SJCRH30 (cell line): ENCODE data around the gene PTGFR. TPM values are rescaled to one million over a fixed set of nuclear protein-coding genes. Genes with fewer than 3 reads are reported as not detected.

Source experiments
- DNase-seq, 2 experiments: peaks; one replicate each; pipeline ENCODE4 v3.0.0-alpha.2; 2015 to 2020
- H3K27ac ChIP-seq: fragments of 250-450 bp; sonication (Bioruptor Pico); 2 replicates; pipeline ENCODE4 v1.5.1; 2020; ENCODE audit warnings: mild to moderate bottlenecking, moderate library complexity
- H3K27me3 ChIP-seq: fragments of 250-450 bp; sonication (Bioruptor Pico); 2 replicates; pipeline ENCODE4 v1.5.1; 2020; ENCODE audit warnings: mild to moderate bottlenecking, moderate library complexity
- H3K36me3 ChIP-seq: fragments of 250-450 bp; sonication (Bioruptor Pico); 2 replicates; pipeline ENCODE4 v1.5.1; 2020; ENCODE audit warnings: mild to moderate bottlenecking, moderate library complexity
- H3K4me1 ChIP-seq: fragments of 250-450 bp; sonication (Bioruptor Pico); 2 replicates; pipeline ENCODE4 v1.5.1; 2020; ENCODE audit warnings: mild to moderate bottlenecking, moderate library complexity
- H3K4me3 ChIP-seq: fragments of 250-450 bp; sonication (Bioruptor Pico); 2 replicates; pipeline ENCODE4 v1.5.1; 2020; ENCODE audit warnings: mild to moderate bottlenecking, moderate library complexity
- H3K9me3 ChIP-seq: fragments of 250-450 bp; sonication (Bioruptor Pico); replicated peaks from 2 replicates; pipeline ENCODE4 v1.5.1; 2020; ENCODE audit warnings: mild to moderate bottlenecking, moderate library complexity
- total RNA-seq: library from RNA; depleted of rRNA; stranded (reverse); fragments of >200 nt; shearing (Covaris generic); gene quantifications from 2 replicates; pipeline ENCODE4 v1.2.3, GENCODE V29; 2014

Gene PTGFR
- total RNA-seq, 1 experiment from 2014 or later: not detected

DNA sequence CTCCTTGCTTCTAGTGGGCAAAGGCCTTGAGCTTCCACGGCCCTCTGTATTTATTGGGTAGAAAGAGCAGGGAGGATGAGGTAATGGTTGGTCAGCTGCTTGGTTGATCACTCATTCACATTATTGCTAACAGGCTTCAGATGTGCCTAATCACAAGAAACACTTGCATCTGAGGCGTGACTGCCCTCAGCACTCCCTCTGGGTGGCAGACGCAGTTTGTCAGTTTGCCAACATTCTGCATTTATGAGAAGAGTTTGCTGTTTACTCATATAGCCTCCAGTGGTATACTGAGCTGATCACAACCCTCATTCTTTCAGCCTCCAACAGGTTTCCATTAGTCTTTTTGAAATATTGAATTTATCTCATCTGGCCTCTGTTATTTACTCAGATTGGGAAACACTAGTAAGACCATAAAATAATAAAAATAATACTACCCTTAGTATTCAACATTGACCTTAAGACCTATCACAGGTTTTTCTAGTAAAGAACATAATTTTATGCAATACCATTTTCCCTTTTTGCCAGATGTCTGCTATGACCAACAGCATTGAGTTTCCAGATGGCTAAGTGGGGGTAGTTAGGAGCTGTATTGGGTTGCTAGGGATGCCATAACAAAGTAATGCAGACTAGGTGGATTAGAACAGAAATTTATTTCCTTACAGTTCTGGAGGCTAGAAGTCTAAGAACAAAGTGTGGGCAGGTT, 53.3 kb downstream of the PTGFR start:
- Histone ChIP-seq H3K36me3 (no peaks in the 10 kb centered on the region), H3K9me3 (no peaks in the 10 kb centered on the region), H3K27ac (no peak overlapping the region), H3K4me3 (no peak overlapping the region), H3K4me1 (no peaks in the 10 kb centered on the region), H3K27me3 (no peaks in the 10 kb centered on the region)
- no peak for DNase-seq

DNA sequence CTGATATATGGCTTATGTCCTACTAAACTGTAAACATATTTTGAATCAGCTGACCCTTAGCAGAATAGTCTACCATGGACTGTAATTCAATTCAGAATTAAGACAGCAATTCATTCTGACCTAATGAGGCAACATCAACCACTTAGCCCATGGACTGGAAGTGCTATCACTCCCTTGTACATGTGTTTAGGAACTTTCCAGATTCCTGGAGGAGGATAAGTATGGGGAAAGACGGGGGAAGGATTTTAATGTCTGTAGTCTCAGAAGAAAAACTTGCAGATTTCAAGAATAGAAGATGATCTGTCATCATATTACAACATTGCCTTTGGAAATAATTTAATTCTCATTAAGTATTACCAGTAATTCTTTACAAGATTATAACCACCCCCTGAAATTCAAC, 56.3 kb downstream of the PTGFR start:
- Histone ChIP-seq H3K4me1 (no peaks in the 10 kb centered on the region), H3K9me3 (peaks cover 4% of the 10 kb centered on the region), H3K27ac (no peak overlapping the region), H3K4me3 (no peak overlapping the region), H3K27me3 (no peaks in the 10 kb centered on the region), H3K36me3 (no peaks in the 10 kb centered on the region)
- DNase-seq: no peak

DNA sequence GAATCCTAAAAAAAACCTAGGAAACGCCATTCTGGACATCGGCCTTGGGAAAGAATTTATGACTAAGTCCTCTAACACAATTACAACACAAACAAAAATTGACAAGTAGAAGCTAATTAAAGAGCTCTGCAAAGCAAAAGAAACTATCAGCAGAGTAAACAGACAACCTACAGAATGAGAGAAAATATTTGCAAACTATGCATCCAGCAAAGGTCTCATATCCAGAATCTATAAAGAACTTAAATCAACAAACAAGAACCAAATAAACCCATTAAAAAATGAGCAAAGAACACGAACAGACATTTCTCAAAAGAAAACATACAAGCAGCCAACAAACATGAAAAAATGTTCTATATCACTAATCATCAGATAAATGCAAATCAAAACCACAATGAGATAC, 58.6 kb downstream of the PTGFR start:
- H3K36me3 ChIP-seq: no peaks in the 10 kb centered on the region
- DNase-seq: no peak
- peaks cover 4% of the 10 kb centered on the region for H3K9me3 ChIP-seq
- no peak overlapping the region for H3K27ac ChIP-seq
- no peaks in the 10 kb centered on the region for H3K4me1 ChIP-seq
- no peaks in the 10 kb centered on the region for H3K27me3 ChIP-seq
- H3K4me3 ChIP-seq: no peak overlapping the region

DNA sequence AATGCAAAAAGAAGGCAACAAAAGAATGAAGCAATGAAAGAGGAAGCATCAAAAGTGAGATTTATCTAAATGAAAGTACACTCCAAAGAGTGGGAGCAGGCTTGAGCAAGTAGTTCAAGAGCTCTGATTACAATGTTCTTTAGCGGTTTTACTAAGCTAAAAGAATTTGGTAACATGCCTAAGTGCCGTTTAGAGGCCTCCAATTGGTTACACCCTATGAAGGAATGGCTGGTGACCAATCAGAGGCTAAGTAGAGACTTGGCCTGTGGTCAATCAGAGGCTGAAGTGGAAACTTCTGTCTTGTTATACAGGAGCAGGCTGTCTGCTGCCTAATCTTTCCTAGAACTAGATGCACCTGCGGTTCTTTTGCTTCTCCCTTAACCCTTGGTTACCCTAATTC, 59.1 kb downstream of the PTGFR start:
- Histone ChIP-seq H3K9me3 (peaks cover 4% of the 10 kb centered on the region), H3K27me3 (no peaks in the 10 kb centered on the region), H3K27ac (no peak overlapping the region), H3K36me3 (no peaks in the 10 kb centered on the region), H3K4me3 (no peak overlapping the region), H3K4me1 (no peaks in the 10 kb centered on the region)
- DNase-seq: peak in 1 of 2 experiments; percentile 4

DNA sequence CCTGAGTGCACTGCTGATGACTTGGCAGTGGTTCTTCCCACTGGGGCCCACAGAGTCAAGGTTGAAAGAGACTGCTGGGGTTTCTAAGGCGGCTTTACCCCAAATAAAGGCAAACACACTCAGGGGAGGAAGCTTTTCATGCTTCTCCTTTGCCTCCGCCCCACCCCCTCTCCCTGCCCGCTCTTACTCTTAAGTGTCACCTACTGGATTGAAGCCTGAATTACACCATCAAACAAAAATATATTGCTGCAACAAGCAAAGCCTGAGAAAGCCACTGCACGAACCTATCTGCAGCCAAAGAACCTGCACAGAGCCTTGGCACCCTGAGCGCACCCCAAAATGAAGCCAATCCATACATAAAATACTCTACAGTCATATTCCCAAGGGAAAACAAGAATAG, 63.1 kb downstream of the PTGFR start:
- DNase-seq: peak; percentile 10
- peaks cover 4% of the 10 kb centered on the region for H3K9me3 ChIP-seq

DNA sequence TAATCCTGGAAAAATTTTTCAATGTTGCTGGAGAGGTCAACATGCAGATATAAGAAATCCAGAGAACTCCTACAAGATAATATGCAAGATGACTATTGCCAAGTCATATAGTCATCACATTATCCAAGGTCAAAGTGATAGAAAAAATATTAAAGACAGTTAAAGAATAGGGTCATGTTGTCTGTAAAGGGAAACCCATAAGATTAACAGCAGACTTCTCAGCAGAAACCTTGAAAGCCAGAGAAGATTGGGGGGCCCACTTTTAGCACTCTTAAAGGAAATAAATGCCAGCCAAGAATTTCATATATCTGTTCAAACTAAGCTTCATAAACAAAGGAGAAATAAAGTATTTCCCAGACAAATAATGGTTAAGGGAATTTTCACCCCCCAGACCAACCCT, 64.1 kb downstream of the PTGFR start:
- no peak for DNase-seq
- H3K9me3 ChIP-seq: peaks cover under 1% of the 10 kb centered on the region
- no peak overlapping the region for H3K4me3 ChIP-seq
- no peaks in the 10 kb centered on the region for H3K27me3 ChIP-seq
- no peaks in the 10 kb centered on the region for H3K4me1 ChIP-seq
- H3K36me3 ChIP-seq: no peaks in the 10 kb centered on the region
- no peak overlapping the region for H3K27ac ChIP-seq

More for the DNA sequence above, 63.1 kb downstream of the PTGFR start:
- Histone ChIP-seq H3K4me3 (no peak overlapping the region), H3K4me1 (no peaks in the 10 kb centered on the region), H3K36me3 (no peaks in the 10 kb centered on the region), H3K27me3 (no peaks in the 10 kb centered on the region), H3K27ac (no peak overlapping the region)

DNA sequence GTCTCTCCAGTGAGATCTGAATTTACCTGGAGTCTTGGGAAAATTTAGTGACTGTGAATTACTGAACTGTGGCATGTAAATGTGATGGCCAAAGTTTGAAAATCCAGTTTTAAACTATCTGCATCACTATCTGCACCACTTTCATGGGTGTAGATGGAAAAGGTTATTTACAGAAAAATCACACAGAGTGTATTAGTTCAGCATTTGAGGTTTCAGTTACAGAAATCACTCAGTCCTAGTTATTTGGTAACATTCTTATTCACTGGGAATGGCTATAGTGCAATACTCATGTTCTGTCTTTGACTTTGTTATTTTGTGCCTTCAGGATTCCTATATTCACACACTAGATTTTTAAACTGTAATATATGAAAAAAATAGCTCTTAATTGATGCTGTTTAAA, 68.9 kb downstream of the PTGFR start:
- Histone ChIP-seq H3K27me3 (no peaks in the 10 kb centered on the region), H3K9me3 (no peaks in the 10 kb centered on the region), H3K36me3 (no peaks in the 10 kb centered on the region), H3K27ac (no peak overlapping the region), H3K4me3 (no peak overlapping the region), H3K4me1 (no peaks in the 10 kb centered on the region)
- no peak for DNase-seq

DNA sequence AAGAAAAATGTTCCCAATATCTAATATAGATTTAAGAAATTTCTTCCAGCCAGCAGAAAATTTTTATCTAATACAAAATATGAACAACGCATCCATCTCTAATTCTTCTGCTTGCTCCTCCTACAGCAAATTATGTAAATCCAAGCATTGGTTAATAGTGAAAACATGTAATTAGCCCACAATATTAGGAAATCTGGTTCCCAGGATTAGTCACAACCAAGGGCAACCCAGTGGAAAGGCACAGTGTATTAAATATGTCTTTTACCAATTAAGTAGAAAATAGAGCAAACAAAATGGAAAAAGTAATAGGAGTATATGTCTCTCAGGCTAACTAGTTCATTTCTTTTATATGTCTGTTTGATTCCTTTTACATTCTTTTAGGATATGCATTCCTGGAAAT, 70.0 kb downstream of the PTGFR start:
- no peaks in the 10 kb centered on the region for H3K4me1 ChIP-seq
- no peaks in the 10 kb centered on the region for H3K27me3 ChIP-seq
- H3K27ac ChIP-seq: no peak overlapping the region
- no peaks in the 10 kb centered on the region for H3K9me3 ChIP-seq
- DNase-seq: no peak
- H3K36me3 ChIP-seq: no peaks in the 10 kb centered on the region
- H3K4me3 ChIP-seq: no peak overlapping the region

DNA sequence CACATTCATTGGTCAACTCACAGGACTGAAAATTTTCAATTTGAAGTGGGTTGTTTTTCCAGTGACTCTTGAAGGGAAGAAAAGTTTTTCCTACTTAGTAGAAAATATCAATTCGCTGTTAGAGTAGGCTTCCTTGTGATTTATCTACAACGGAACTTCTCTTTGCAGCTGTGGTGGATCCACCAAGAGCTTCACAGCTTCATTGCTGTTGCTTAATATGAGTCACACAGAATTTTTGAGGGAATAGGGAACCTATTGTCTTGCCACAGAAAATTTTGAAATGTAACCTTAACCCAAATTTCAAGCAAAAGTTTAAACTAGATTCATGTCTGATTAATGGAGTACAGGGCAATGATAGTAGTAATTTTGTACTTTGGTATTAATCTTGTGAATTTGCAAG, 71.1 kb downstream of the PTGFR start:
- Histone ChIP-seq H3K4me1 (no peaks in the 10 kb centered on the region), H3K9me3 (no peaks in the 10 kb centered on the region), H3K27ac (no peak overlapping the region), H3K4me3 (no peak overlapping the region), H3K27me3 (no peaks in the 10 kb centered on the region), H3K36me3 (no peaks in the 10 kb centered on the region)
- DNase-seq: no peak

DNA sequence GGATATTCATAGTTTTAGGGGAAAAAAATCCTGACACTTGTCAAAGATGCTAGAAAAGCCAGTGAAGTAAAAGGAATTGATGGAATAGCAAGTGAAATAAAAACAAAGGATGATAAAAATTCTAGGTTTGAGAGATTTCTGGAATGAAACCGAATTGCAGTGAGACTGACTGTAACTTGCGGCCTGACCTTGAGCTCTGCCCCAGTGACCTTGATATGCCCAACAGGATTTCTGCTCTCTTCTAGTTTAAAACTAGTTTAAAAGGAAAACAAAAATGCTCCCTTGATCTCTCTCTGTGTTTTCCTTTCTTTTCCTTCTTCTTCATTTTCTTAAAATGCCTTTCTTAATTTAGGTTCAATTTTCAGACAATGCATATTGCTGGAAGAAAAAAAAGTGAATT, 74.6 kb downstream of the PTGFR start:
- no peak overlapping the region for H3K4me3 ChIP-seq
- no peaks in the 10 kb centered on the region for H3K27me3 ChIP-seq
- no peak for DNase-seq
- H3K36me3 ChIP-seq: no peaks in the 10 kb centered on the region
- no peak overlapping the region for H3K27ac ChIP-seq
- no peaks in the 10 kb centered on the region for H3K9me3 ChIP-seq
- no peaks in the 10 kb centered on the region for H3K4me1 ChIP-seq

DNA sequence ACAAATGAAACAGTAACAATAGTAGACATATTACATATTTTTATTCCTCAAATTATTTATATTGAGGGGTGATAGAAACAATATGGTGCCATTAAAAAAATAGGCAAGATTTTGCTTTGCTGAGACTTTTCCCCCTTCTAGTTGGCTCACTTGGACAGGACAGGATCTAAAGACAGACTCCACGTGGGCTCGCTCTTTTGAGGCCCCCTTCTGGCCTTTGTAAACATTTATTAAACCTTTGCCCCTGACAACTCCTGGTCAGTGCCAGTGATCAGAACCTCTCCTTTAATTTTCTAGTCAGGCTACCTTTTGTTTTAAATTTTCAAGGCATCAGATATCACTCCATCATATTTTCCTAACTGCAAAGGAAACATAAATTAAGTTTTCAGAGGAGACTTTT, 79.8 kb downstream of the PTGFR start:
- no peaks in the 10 kb centered on the region for H3K27me3 ChIP-seq
- no peak overlapping the region for H3K4me3 ChIP-seq
- no peaks in the 10 kb centered on the region for H3K4me1 ChIP-seq
- peak in 1 of 2 experiments; percentile 10 for DNase-seq
- H3K27ac ChIP-seq: no peak overlapping the region
- no peaks in the 10 kb centered on the region for H3K36me3 ChIP-seq
- H3K9me3 ChIP-seq: no peaks in the 10 kb centered on the region

DNA sequence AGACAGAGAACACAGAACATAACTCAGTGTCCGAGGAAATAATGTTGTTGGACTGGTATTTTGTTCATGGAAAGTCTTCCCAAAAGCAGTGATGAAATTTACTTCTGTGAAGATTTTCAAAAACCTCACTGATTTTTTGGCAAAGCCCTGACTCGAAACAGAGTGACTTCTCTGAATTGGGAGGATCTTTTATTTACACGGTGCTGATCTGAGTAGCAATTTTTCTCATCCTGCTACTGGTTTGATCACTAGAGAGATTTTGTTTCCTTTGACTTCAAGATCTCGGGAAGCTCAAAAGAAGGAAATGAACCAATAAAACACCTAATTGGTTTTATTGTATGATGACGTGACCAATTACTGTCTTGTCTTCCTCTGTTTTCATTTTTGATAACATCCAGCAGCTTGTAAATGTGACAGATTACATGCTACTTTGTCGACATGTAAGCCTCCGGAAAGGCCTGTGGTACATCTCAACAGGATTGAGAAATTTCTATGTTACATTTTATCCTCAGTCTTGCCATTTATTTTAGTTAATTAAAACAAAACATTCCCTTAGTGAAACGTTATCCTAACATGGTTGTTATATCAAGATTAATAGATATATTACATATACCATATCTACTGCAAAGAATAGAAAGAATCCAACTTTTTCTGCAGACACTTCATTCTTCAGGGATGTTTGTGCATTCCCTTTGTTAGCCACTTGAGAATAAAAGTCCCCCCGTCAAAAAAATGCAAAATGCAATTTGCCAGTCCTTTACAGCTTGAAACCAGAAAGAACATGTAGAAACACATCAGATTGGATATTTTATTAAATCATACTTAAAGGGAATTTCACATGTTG, 86.7 kb downstream of the PTGFR start:
- DNase-seq: no peak
- Histone ChIP-seq H3K27me3 (no peaks in the 10 kb centered on the region), H3K4me3 (no peak overlapping the region), H3K9me3 (no peaks in the 10 kb centered on the region), H3K4me1 (no peaks in the 10 kb centered on the region), H3K27ac (no peak overlapping the region), H3K36me3 (no peaks in the 10 kb centered on the region)

DNA sequence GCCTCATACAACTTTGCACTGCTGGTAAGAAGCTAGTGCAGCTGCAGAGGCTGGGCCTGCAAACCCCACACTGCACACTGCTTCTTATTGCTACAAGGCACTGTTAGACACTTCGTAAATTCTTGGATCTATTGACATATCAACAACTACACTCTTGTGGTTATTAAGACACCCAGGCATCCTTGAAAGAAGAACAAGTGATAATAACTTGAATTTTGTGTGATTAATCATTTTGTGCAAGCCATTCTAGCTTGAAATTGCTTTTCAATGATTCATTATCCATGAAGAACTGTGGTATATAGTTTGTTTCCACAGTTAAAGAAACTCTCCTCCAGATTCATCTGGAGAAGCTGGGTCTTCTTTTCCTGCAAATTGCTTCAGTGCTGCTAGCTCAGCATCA, 95.8 kb downstream of the PTGFR start:
- Histone ChIP-seq H3K27ac (no peak overlapping the region), H3K27me3 (no peaks in the 10 kb centered on the region), H3K36me3 (no peaks in the 10 kb centered on the region), H3K4me3 (no peak overlapping the region), H3K4me1 (no peaks in the 10 kb centered on the region), H3K9me3 (no peaks in the 10 kb centered on the region)
- no peak for DNase-seq

DNA sequence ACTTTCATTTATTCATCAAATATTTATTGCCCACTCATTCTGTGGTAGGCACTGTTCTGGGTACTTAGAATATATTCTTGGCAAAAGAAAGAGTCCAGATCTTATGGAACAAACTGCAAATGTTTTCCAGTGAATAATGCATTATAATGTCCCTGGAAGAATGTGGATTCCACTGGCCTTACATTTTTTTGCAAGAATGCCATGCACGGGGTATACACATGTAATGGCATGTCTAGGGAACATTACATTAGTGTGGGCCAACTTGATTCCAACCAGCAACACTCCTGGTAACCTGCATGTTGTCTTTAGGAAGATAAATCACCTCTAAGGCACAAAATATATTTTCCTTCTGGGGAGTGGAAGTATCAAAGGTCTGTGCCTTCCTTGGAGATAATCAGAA, 96.4 kb downstream of the PTGFR start:
- no peak for DNase-seq
- Histone ChIP-seq H3K4me3 (no peak overlapping the region), H3K36me3 (no peaks in the 10 kb centered on the region), H3K4me1 (no peaks in the 10 kb centered on the region), H3K9me3 (no peaks in the 10 kb centered on the region), H3K27me3 (no peaks in the 10 kb centered on the region), H3K27ac (no peak overlapping the region)
